Measurements from ENCODE around the gene DIP2C. TPM values are rescaled to one million over a fixed set of nuclear protein-coding genes. Genes with fewer than 3 reads are reported as not detected.
"Not testable (repeated sequence)": the region's sequence is repeated elsewhere in the genome, so short reads cannot be mapped to it uniquely, and the experiment has no call there.

Gene DIP2C
- total RNA-seq, 2 experiments from 2014 or later, result 0.85 to 0.95 TPM

DNA sequence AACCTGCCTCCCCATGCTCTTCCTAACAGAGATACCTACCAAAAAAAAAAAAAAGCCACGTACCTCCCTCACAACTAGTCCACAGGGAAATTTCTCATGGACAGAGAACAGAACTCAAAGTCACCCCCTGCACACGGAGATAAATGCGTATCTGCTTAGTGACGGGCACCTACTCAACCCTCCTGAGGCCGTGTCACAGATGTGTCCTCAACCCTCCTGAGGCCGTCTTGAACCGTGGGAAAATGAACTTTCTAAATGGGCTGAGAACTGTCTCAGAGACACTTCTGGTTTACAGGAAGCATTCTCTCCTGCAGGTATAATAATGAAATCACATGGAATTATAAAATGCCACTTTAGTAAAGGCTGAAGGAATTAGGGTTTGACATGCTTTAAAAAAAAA is 155.9 kb downstream of the DIP2C start:
- Mint-ChIP-seq H3K27me3 (peaks cover 7% of the 10 kb centered on the region), H3K27ac (no peak overlapping the region), H3K4me1 (ENCODE audit: low read depth) (no peaks in the 10 kb centered on the region), H3K9me3 (no peaks in the 10 kb centered on the region), H3K36me3 (ENCODE audit: low read depth) (no peaks in the 10 kb centered on the region), H3K4me3 (no peak overlapping the region)
- CTCF ChIA-PET, result no interaction called here
- POLR2A ChIA-PET, result no interaction called here
- TF ChIP-seq, protein P1, sequence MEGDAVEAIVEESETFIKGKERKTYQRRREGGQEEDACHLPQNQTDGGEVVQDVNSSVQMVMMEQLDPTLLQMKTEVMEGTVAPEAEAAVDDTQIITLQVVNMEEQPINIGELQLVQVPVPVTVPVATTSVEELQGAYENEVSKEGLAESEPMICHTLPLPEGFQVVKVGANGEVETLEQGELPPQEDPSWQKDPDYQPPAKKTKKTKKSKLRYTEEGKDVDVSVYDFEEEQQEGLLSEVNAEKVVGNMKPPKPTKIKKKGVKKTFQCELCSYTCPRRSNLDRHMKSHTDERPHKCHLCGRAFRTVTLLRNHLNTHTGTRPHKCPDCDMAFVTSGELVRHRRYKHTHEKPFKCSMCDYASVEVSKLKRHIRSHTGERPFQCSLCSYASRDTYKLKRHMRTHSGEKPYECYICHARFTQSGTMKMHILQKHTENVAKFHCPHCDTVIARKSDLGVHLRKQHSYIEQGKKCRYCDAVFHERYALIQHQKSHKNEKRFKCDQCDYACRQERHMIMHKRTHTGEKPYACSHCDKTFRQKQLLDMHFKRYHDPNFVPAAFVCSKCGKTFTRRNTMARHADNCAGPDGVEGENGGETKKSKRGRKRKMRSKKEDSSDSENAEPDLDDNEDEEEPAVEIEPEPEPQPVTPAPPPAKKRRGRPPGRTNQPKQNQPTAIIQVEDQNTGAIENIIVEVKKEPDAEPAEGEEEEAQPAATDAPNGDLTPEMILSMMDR (IDR thresholded peaks at IDR 0.05), result no peak
- intact Hi-C loops (cut with micrococcal nuclease), result no loop called here
- DNase-seq (no peak), ATAC-seq (no peak)

DNA sequence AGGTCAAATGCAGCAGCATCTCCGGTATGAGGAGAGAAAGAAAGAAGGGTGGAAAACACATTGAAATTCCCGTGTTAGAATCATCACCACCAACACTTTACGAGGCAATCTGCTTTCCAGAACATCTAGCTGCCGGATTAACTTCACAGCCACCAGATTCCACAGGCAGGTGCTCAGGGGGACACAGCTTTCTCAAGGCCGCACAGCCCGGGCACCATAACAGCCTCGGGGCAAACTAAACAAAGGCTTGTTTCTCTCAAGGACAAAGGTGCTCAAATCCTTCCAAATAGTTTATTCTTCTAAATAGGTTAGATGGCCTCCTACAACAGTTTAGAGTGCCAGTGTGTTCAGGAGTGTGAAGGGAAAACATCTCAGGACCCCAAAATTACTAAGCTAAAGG is 156.3 kb downstream of the DIP2C start:
- H3K36me3 Mint-ChIP-seq (ENCODE audit: low read depth), result no peaks in the 10 kb centered on the region
- no peaks in the 10 kb centered on the region for H3K4me1 Mint-ChIP-seq (ENCODE audit: low read depth)
- POLR2A ChIA-PET, result no interaction called here
- peaks cover 7% of the 10 kb centered on the region for H3K27me3 Mint-ChIP-seq
- TF ChIP-seq, protein P1 (IDR thresholded peaks at IDR 0.05), result no peak
- intact Hi-C loops (cut with micrococcal nuclease), result no loop called here
- H3K27ac Mint-ChIP-seq, result no peak overlapping the region
- H3K9me3 Mint-ChIP-seq, result no peaks in the 10 kb centered on the region
- no peak overlapping the region for H3K4me3 Mint-ChIP-seq
- no peak for DNase-seq
- ATAC-seq, result no peak
- CTCF ChIA-PET, result interaction anchor here (1.0 kb wide), 1 partner anchor 32 kb away, joined by 3 read pairs; no protein-coding TSS in a partner anchor

- intact Hi-C loops (cut with micrococcal nuclease); DNase-seq; H3K9me3 Mint-ChIP-seq; H3K4me1 Mint-ChIP-seq (ENCODE audit: low read depth); H3K27me3 Mint-ChIP-seq; POLR2A ChIA-PET; H3K27ac Mint-ChIP-seq; ATAC-seq; H3K4me3 Mint-ChIP-seq; H3K36me3 Mint-ChIP-seq (ENCODE audit: low read depth): not testable (repeated sequence)
- CTCF ChIA-PET, result interaction anchor here (1.0 kb wide), 2 partner anchors 9 to 32 kb away, joined by 3 read pairs; no protein-coding TSS in a partner anchor
These were observed 157.1 kb downstream of the DIP2C start for GRCh38 chr10:532331-532730.

GRCh38 chr10:531541-531940 is 157.9 kb downstream of the DIP2C start:
- ATAC-seq (no peak), DNase-seq (no peak)
- intact Hi-C loops (cut with micrococcal nuclease), result no loop called here
- no peak overlapping the region for H3K27ac Mint-ChIP-seq
- TF ChIP-seq, protein P1 (IDR thresholded peaks at IDR 0.05), result no peak
- peaks cover 4% of the 10 kb centered on the region for H3K27me3 Mint-ChIP-seq
- no peaks in the 10 kb centered on the region for H3K36me3 Mint-ChIP-seq (ENCODE audit: low read depth)
- CTCF ChIA-PET, result interaction anchor here (1.0 kb wide), 1 partner anchor 9 kb away, joined by 3 read pairs; no protein-coding TSS in a partner anchor
- H3K9me3 Mint-ChIP-seq, result no peaks in the 10 kb centered on the region
- POLR2A ChIA-PET, result no interaction called here
- H3K4me3 Mint-ChIP-seq, result no peak overlapping the region
- no peaks in the 10 kb centered on the region for H3K4me1 Mint-ChIP-seq (ENCODE audit: low read depth)

GRCh38 chr10:530717-531116 is 158.8 kb downstream of the DIP2C start:
- POLR2A ChIA-PET, result no interaction called here
- no peak for DNase-seq
- ATAC-seq, result no peak
- no peak overlapping the region for H3K27ac Mint-ChIP-seq
- TF ChIP-seq, protein P1 (IDR thresholded peaks at IDR 0.05), result no peak
- no peak overlapping the region for H3K4me3 Mint-ChIP-seq
- intact Hi-C loops (cut with micrococcal nuclease), result no loop called here
- H3K4me1 Mint-ChIP-seq (ENCODE audit: low read depth), result no peaks in the 10 kb centered on the region
- no peaks in the 10 kb centered on the region for H3K9me3 Mint-ChIP-seq
- CTCF ChIA-PET, result no interaction called here
- H3K36me3 Mint-ChIP-seq (ENCODE audit: low read depth), result no peaks in the 10 kb centered on the region
- H3K27me3 Mint-ChIP-seq, result peaks cover 2% of the 10 kb centered on the region
